Body of pancreas (tissue), 4 donors: ENCODE data around the gene GABRB1. TPM values are rescaled to one million over a fixed set of nuclear protein-coding genes. Genes with fewer than 3 reads are reported as not detected.

ENCODE experiments used
- ATAC-seq: fragments of 150-250 bp; one replicate; pipeline ENCODE4 v1.9.1; 2016
- DNase-seq, 4 donors: peaks; one replicate each; pipeline ENCODE4 v3.0.0-alpha.2; 2019
- H3K27ac ChIP-seq, 4 donors: fragments of 200-600 bp; sonication (generic); 1 replicate in 3 of 4; 2 replicates in 1 of 4; pipeline versions ENCODE4 v1.5.1 to v1.6.1; 2016 to 2019; ENCODE audit warnings: mild to moderate bottlenecking in 1 of 4, mixed read lengths in 1 of 4, moderate library complexity in 1 of 4
- H3K27me3 ChIP-seq, 2 donors: fragments of 200-600 bp; sonication (generic); one replicate each; pipeline ENCODE4 v1.6.0; 2016; ENCODE audit warnings: mild to moderate bottlenecking in 1 of 2
- H3K36me3 ChIP-seq, 2 donors: fragments of 200-600 bp; sonication (generic); replicated peaks in 1 of 2; 2 replicates each; pipeline ENCODE4 v1.5.1; 2016; ENCODE audit warnings: low read depth in 2 of 2; ENCODE audit not compliant: insufficient read depth in 1 of 2
- H3K4me1 ChIP-seq: fragments of 200-600 bp; sonication (generic); one replicate; pipeline ENCODE4 v1.6.0; 2016
- H3K4me3 ChIP-seq, 2 donors: fragments of 200-600 bp; sonication (generic); 1 replicate in 1 of 2; 2 replicates in 1 of 2; pipeline ENCODE4 v1.5.1; 2016 to 2019
- H3K9me3 ChIP-seq, 3 donors: fragments of 200-600 bp; sonication (generic); 1 replicate in 2 of 3; 2 replicates in 1 of 3; pipeline ENCODE4 v1.5.1; 2016
- POLR2A ChIP-seq, 3 donors: fragments of 450-650 bp; IDR thresholded peaks; one replicate each; pipeline ENCODE4 v1.6.1; 2016; ENCODE audit warnings: antibody characterized with exemption in 3 of 3, mild to moderate bottlenecking in 2 of 3
- WGBS, 2 donors: methylation state at CpG; one replicate each; pipeline ENCODE4 v1.1.5; 2017; 5-methylcytosine and 5-hydroxymethylcytosine counted together
- intact Hi-C: fragments of 100-400 bp; cut with DNase I; formaldehyde crosslinking; loops from one replicate; pipeline ENCODE4 v1.15.1; 2023
- total RNA-seq, 2 donors: library from RNA; depleted of rRNA; stranded (reverse); fragments of >200 nt; gene quantifications; one replicate each; pipeline ENCODE4 v1.1.0, GENCODE V29; 2016
- TF ChIP-seq, protein P1 (sequence below), 7 experiments: fragments of 450-650 bp in 4 of 7; fragments of 200-600 bp in 3 of 7; sonication (generic) in 3 of 7; IDR thresholded peaks; one replicate each; pipeline ENCODE4 v1.5.1; 2016 to 2019; ENCODE audit warnings: antibody characterized with exemption in 7 of 7

The GABRB1 gene
- total RNA-seq, 2 donors from 2014 or later, result not detected

GRCh38 chr4:47095884-47096283 lies 64.5 kb downstream of the GABRB1 start:
- 56 to 68% methylated on average over 1 of the region's 1 CpG for WGBS, 2 donors
- ATAC-seq (no peak), DNase-seq (no peak)
- Histone ChIP-seq H3K27me3 (no peaks in the 10 kb centered on the region), H3K4me1 (no peaks in the 10 kb centered on the region), H3K36me3 (no peaks in the 10 kb centered on the region), H3K27ac (no peak overlapping the region), H3K9me3 (no peaks in the 10 kb centered on the region), H3K4me3 (no peak overlapping the region)
- TF ChIP-seq, protein P1, sequence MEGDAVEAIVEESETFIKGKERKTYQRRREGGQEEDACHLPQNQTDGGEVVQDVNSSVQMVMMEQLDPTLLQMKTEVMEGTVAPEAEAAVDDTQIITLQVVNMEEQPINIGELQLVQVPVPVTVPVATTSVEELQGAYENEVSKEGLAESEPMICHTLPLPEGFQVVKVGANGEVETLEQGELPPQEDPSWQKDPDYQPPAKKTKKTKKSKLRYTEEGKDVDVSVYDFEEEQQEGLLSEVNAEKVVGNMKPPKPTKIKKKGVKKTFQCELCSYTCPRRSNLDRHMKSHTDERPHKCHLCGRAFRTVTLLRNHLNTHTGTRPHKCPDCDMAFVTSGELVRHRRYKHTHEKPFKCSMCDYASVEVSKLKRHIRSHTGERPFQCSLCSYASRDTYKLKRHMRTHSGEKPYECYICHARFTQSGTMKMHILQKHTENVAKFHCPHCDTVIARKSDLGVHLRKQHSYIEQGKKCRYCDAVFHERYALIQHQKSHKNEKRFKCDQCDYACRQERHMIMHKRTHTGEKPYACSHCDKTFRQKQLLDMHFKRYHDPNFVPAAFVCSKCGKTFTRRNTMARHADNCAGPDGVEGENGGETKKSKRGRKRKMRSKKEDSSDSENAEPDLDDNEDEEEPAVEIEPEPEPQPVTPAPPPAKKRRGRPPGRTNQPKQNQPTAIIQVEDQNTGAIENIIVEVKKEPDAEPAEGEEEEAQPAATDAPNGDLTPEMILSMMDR (IDR thresholded peaks at IDR 0.05), result no peak
- no peak for TF ChIP-seq POLR2A (IDR thresholded peaks at IDR 0.05)
- intact Hi-C loops, result no loop called here

GRCh38 chr4:47101453-47101852 lies 70.1 kb downstream of the GABRB1 start:
- H3K4me1 ChIP-seq, result no peaks in the 10 kb centered on the region
- intact Hi-C loops, result no loop called here
- TF ChIP-seq, protein P1 (IDR thresholded peaks at IDR 0.05), result no peak
- no peak for TF ChIP-seq POLR2A (IDR thresholded peaks at IDR 0.05)

DNA sequence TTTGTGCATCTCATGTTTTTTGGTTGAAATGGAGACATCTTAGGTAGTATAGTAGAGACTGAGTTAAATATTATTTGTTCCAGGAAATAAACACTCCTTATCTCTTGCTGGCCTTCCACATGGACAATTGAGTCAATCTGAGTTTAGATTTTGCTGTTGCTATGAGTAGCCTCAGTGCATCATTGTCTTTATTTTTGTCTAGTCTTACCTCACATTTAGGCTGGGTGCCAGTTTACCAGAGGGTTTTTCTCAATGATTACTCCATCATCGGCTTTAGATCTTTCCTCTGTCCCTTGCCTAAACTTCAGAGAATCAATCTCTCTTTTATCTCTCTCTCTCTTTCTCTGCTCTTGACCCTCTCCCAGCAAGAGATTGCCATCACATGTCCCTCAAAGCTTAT lies 73.6 kb downstream of the GABRB1 start:
- ATAC-seq (no peak), DNase-seq (no peak)
- Histone ChIP-seq H3K27me3 (no peaks in the 10 kb centered on the region), H3K9me3 (no peaks in the 10 kb centered on the region), H3K27ac (no peak overlapping the region), H3K36me3 (no peaks in the 10 kb centered on the region), H3K4me3 (no peak overlapping the region), H3K4me1 (no peaks in the 10 kb centered on the region)
- TF ChIP-seq POLR2A (IDR thresholded peaks at IDR 0.05), result no peak
- TF ChIP-seq, protein P1 (IDR thresholded peaks at IDR 0.05), result no peak
- intact Hi-C loops, result no loop called here
- 71 to 91% methylated on average over 1 of the region's 1 CpG for WGBS, 2 donors

More at GRCh38 chr4:47101453-47101852, 70.1 kb downstream of the GABRB1 start:
- H3K27ac ChIP-seq, result no peak overlapping the region
- WGBS, 2 donors, result 35% methylated on average over 1 of the region's 1 CpG
- ATAC-seq, result no peak
- H3K27me3 ChIP-seq, result no peaks in the 10 kb centered on the region
- no peaks in the 10 kb centered on the region for H3K9me3 ChIP-seq
- H3K4me3 ChIP-seq, result no peak overlapping the region
- DNase-seq, result no peak
- no peaks in the 10 kb centered on the region for H3K36me3 ChIP-seq

DNA sequence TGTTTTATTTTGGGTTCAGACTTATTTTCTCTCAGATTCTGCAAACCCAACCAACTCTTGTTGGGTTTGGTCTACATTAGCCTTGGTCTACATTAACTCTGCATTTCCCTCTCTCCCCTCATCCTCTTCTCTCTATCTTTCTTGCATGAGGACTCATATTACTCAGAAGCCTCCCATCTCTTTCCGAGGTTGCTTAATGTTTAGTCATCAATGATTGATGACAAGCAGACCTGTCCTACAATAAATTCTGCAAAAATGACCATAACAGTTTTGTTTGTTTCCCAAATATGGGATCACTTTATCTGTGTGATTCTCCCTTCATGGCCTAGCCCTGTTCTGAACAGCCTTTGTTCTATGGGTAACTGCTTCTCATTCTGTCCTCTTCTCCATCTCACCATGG lies 75.2 kb downstream of the GABRB1 start:
- no peak overlapping the region for H3K27ac ChIP-seq
- no peak overlapping the region for H3K4me3 ChIP-seq
- ATAC-seq, result no peak
- H3K27me3 ChIP-seq, result no peaks in the 10 kb centered on the region
- H3K36me3 ChIP-seq, result no peaks in the 10 kb centered on the region
- DNase-seq, result no peak
- TF ChIP-seq, protein P1 (IDR thresholded peaks at IDR 0.05), result no peak
- no peak for TF ChIP-seq POLR2A (IDR thresholded peaks at IDR 0.05)
- H3K4me1 ChIP-seq, result no peaks in the 10 kb centered on the region
- no peaks in the 10 kb centered on the region for H3K9me3 ChIP-seq
- intact Hi-C loops, result no loop called here
- 42 to 59% methylated on average over 1 of the region's 1 CpG for WGBS, 2 donors

DNA sequence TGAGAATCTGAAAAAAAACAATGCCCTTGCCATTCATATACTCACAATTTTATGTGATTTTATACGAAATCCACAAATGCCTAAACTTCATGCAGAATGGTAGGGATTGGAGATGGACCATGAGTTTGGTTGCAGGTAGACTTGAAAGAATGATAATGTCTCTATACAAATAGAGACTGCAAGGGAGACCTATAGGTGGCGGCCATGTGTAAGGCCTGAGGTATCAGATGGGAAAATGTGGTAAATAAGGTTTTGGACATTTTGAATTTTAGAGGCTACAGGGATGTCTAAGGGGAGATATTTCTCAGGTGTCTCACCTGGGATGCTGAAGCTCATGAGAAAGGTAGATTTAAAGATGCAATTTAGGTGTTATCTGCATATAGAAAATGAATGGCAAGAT lies 78.0 kb downstream of the GABRB1 start:
- no peaks in the 10 kb centered on the region for H3K4me1 ChIP-seq
- ATAC-seq (no peak), DNase-seq (no peak)
- intact Hi-C loops, result no loop called here
- H3K36me3 ChIP-seq, result no peaks in the 10 kb centered on the region
- WGBS, 2 donors, result 52 to 61% methylated on average over 2 of the region's 2 CpGs
- no peak overlapping the region for H3K27ac ChIP-seq
- no peaks in the 10 kb centered on the region for H3K27me3 ChIP-seq
- no peaks in the 10 kb centered on the region for H3K9me3 ChIP-seq
- TF ChIP-seq, protein P1 (IDR thresholded peaks at IDR 0.05), result no peak
- no peak for TF ChIP-seq POLR2A (IDR thresholded peaks at IDR 0.05)
- no peak overlapping the region for H3K4me3 ChIP-seq
